Stimulated activated CD4-positive, alpha-beta T cell treated with anti-CD3 and anti-CD28 coated beads, Interleukin-2, amount 100 ng/mL, for 4 hours (primary cell): ENCODE data around the gene ZFP91.
A peak's percentile ranks its signal among the peaks of the same experiment; 100 is the strongest.

ENCODE experiments used
- DNase-seq: peaks from one replicate; pipeline ENCODE4 v3.0.0-alpha.2; 2020; ENCODE audit warnings: low read depth

The ZFP91 gene

DNA sequence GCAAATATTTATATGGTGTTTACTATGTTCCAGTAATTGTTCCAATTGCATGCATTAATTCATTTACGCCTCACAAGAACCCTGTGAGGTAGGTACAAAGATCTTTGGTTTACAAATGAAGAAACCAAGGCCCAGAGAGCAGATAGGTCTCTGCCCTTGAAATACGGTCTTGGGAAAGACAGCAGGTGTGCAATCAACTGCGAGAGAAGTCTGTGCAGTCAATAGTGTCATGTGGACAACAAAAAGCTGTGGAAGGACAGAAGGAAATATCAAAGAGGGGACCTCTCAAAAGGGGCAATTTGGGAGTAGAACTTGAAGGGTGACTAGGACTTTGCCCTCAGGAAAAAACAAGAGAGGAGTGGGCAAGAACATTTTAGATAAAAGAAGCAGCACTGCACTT lies 52.5 kb downstream of the ZFP91 start:
- no peak for DNase-seq

DNA sequence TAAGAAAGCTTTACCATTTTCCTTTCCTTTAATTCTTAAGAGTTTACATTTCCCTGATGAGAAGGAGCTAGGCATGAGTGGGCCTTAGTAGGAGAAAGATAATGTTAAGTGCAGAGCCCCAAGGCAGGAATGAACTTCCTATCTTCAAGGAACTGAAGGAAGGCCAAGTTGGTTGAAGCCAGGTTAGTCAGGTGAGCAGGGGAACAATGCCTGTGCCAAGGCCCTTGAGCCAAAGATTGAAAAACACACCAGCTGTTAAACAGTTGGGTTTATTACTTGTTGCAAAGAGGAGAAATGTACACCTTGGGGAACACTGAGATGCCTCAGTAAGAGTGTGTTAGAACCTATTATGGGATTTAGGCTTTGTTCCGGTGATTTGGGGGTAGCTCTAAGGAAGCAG lies 53.6 kb downstream of the ZFP91 start:
- DNase-seq = no peak

DNA sequence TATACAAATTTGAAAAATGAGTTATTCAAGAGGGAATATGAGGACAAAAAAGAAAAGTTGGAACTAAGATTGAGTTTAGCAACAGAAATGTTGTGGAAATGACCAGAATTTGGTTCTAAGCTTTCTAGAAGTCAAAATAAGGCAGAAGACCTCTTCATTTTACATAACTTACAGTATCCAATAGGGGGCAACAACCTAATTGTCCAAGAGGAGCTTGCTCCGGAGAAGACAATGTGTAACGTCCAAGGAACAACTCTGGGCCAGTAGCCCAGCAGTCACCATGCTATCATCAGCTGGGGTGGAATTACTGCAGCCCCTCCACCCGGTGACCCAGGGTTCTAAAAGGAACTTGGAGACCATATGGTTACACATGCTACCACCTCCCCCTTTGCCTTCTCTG lies 57.7 kb downstream of the ZFP91 start:
- DNase-seq = no peak

GRCh38 chr11:58637371-58637770 lies 58.5 kb downstream of the ZFP91 start:
- no peak for DNase-seq

DNA sequence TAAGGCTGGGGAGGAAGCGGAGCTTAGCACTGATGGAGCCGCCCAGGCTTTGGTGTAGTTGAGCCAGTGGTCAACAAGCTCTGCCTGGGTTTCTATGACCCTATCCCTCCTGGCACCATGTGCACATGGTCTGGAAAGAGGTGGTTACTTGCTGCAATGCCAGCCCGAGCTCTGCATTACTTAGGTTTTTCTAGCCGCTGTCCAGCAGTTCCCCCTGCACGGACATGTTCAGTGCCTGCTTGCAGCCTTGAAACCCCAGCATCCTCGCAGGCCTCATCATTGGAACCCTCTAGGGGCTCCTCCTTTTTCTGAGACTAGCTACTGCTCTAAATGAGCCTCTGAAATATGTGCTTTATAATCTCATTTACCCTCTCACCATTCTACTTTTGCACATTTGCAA lies 60.2 kb downstream of the ZFP91 start:
- no peak for DNase-seq

DNA sequence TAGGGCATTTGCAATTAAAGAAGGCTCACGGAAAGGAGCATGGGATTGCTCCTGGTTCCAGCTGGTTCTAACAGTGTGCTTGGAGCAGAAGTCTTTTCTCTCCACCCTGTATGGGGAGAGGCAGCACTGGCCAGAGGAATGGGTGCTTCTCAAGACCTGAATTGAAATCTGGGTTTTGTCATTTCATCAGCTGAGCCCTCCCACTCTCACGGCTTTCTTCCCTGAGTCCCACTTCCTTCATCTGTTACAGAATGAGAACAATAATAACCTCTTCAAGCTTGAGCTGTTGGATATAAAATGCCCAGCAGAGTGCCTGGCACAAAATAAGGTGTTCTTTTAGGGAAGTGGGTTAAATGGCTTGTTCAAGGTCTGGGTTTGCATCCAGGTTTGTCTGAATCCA lies 60.8 kb downstream of the ZFP91 start:
- DNase-seq = no peak

DNA sequence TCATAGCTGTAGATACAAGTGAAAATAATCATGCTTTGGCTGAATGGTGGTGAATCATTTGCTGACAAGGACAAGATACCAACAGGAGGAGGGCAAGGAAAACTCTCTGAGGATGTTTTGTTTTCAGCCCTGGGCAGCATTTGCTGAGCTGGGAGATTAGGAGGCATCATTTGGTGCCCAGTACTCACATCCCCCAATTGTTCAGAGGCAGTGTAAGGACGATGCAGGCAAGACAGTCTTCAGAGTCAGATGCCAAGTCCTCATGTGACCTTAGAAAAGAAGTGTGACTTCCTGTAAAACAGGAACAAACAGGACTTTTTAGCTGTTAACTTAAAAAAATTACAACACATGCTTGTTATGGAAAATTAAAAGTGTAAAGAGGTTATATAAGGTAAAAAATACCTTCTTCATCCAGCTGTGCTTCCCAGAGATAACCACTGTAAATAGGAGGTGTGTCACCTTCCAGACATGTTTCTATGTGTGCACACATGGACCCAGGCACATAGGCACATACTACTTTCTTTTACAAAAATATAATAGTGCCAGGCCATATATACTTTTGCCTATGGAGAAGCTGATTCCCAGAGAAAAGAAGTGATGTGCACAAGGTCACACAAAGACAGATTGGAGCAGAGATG lies 61.6 kb downstream of the ZFP91 start:
- DNase-seq = no peak

GRCh38 chr11:58641341-58641740 lies 62.5 kb downstream of the ZFP91 start:
- DNase-seq = no peak

GRCh38 chr11:58641803-58642581 lies 63.1 kb downstream of the ZFP91 start:
- no peak for DNase-seq

GRCh38 chr11:58645854-58646253 lies 67.0 kb downstream of the ZFP91 start:
- DNase-seq = no peak

DNA sequence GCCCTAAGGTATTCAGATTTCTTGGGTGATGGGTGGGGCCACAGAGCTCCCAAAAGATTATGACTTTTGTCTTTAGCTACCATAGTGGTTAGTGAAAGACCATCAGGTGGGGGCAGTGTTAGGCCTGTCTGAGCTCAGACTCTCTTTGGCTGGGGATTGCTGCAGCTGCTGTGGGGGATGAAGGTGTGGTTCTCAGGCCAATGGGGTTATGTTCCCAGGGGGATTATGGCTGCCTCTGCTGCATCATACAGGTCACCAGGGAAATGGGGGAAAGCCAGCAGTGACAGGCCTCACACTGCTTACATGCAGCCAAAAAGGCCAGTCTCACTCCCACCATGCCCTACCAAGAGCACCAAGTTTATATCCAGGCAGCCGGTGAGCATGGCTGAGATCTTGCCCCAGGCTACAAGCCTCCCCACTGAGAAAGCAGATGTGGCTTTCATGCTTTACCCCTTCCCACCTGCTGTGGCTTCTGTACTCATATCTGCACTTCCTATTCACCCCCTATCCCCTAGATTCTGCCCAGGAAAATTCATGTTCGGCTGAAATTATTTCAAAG lies 68.4 kb downstream of the ZFP91 start:
- DNase-seq = no peak

GRCh38 chr11:58647866-58648265 lies 69.0 kb downstream of the ZFP91 start:
- DNase-seq = no peak

DNA sequence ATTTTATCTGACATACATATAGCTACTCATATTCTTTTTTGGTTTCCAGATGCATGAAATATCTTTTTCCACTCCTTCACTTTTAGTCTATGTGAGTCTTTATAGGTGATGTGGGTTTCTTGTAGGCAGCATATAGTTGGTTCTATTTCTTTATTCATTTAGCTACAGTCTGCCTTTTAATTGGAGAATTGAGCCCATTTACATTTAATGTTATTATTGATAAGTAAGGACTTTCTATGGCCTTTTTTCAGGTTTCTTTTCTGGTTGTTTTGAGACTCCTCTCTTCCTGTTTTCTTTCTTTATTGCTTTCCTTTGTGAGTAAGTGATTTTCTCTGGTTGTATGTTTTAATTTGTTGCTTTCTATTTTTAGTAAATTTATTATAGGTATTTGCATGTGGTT lies 70.8 kb downstream of the ZFP91 start:
- DNase-seq = no peak

- no peak for DNase-seq
Observed at GRCh38 chr11:58650496-58650895, 71.6 kb downstream of the ZFP91 start.

DNA sequence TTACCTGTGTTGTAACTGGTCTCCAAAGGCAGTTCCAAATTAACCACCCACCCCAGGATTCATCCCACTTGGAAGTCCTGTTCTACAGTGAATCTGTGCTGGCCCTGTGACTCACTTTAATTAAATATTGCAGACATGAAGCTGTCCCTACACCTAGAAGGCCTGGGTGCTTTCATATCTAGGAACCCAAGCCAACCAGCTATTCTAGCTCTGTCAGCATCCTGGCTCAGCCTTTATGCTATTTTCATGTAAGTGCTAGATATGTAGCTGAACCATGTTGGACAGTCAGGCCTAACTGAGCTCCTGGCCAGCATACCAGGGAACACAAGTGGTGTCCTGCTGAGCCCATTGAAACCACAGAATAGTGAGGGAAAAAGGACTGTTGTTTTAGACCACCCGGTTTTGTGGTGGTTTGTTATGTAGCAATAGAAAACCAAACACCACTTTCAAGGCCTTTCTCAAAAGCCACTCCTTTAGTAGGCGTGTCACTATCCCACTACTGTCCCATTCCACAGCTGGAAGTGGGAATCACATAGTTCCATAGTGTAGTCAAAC lies 73.9 kb downstream of the ZFP91 start:
- DNase-seq = no peak

GRCh38 chr11:58654079-58654907 lies 75.4 kb downstream of the ZFP91 start:
- peak; percentile 63 for DNase-seq

- no peak for DNase-seq
Observed at GRCh38 chr11:58654908-58655296, 76.0 kb downstream of the ZFP91 start.

GRCh38 chr11:58656348-58656747 lies 77.5 kb downstream of the ZFP91 start:
- DNase-seq = no peak

DNA sequence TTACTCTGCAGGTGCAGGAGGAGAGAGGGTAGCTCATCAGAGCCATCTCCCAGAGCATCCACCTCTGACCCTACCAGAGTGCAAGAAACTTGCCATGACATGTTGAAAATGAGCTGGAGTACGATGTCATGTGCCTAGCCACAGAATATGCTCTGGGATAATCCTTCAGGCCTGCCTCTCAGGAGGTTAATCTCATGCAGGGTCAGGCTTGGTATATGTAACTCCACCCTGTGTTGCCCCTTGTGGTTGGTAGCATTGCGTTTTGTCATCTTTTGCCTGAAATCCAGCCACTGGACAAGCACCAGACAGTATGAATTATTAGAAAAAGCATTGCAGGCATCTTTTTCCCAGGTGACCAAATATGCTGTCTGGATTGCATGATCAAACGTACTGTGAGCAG lies 79.8 kb downstream of the ZFP91 start:
- no peak for DNase-seq

DNA sequence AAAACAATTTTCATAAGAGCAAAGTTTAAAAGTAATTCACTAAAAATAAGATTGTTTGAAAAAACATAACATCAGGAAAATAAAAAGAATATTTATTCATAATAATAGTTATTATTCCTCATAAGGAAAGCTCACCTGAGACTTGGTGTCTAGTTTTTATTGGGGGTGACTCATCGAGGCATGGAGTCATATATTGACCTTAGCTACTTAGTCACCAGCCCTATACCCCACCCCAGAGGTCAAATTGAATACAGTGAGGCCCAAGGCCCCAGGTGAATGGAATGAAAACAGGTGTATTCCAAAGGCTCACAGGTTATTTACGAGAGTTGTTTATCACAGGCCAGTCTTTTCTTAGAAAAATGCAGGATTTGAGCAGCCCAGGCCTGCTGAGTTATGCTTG lies 80.5 kb downstream of the ZFP91 start:
- DNase-seq = no peak

DNA sequence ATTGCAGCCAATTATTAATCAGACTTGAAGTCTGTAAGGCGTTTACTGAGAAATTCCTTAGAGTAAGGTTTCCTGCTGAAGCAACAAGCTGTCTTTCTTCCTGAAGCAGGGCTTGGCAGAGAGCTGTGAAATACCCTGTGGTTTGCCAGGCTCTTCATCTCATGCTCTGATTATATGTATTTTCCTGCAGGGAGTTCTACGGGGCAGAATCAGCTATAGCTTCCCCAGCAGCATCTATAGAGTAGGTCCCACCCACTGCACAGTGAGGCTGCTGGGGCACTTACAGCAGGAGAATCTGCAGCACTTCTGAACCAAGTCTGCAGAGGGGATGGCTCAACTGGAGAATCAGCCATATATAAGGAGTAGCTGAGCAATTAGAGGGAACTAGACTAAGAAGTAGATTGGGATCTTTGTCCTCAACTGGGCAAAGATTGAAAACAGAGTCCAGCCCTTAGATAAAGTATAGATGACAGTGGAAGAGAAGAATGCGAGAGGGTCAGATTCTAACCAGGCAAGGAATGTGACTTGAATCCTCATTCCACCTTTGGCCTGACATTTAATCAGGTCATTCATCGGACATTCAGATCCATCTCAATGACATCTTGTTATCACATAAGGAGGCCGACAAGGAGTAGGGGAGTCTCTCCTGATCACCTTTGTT lies 81.2 kb downstream of the ZFP91 start:
- no peak for DNase-seq
